Mucosa of descending colon (tissue), 3 donors: ENCODE results near the gene AMACR. TPM values are rescaled to one million over a fixed set of nuclear protein-coding genes. Genes with fewer than 3 reads are reported as not detected.

Experiments
- ATAC-seq: fragments of 200-7000 bp; cut with Tn5 transposase; one replicate; pipeline ENCODE4 v1.9.1; 2020; ENCODE audit warnings: mild to moderate bottlenecking, moderate library complexity
- DNase-seq, 3 donors: peaks; one replicate each; pipeline ENCODE4 v3.0.0-alpha.2; 2020
- H3K36me3 ChIP-seq: fragments of 200-600 bp; one replicate; pipeline ENCODE4 v1.8.0; 2021; ENCODE audit warnings: low read depth, mild to moderate bottlenecking
- H3K4me1 ChIP-seq: fragments of 200-600 bp; one replicate; pipeline ENCODE4 v1.8.0; 2021; ENCODE audit warnings: low read depth, mild to moderate bottlenecking
- H3K4me3 ChIP-seq: fragments of 200-600 bp; one replicate; pipeline ENCODE4 v1.8.0; 2021; ENCODE audit warnings: mild to moderate bottlenecking
- H3K9me3 ChIP-seq: fragments of 200-600 bp; one replicate; pipeline ENCODE4 v1.8.0; 2021; ENCODE audit warnings: mild to moderate bottlenecking
- CTCF ChIP-seq: fragments of 200-600 bp; IDR thresholded peaks from one replicate; pipeline ENCODE4 v1.8.0; 2022; ENCODE audit warnings: antibody characterized with exemption, mild to moderate bottlenecking
- intact Hi-C, 2 donors: fragments of 100-400 bp; cut with DNase I in 1 of 2; cut with micrococcal nuclease in 1 of 2; formaldehyde crosslinking; loops; one replicate each; pipeline versions ENCODE4 v1.11.0 to v1.11.1; 2022; cut with DNase I, micrococcal nuclease
- total RNA-seq, 3 donors: library from RNA; stranded (reverse); fragmentation: NEBNext Ultra II Directional in 2 of 3; extraction: Animal tissue kit (Norgen Biotek cat#: 25700) in 2 of 3; gene quantifications; one replicate each; pipeline versions ENCODE4 v1.2.1 to v1.2.4, GENCODE V29; 2021 to 2023
- donor health status: DM: no; HTN: no; CAD: no; lungs with moderate emphysema.
- donor health status: DM: no; HTN: no; CAD: no.
- donor health status: DM: no; HTN: yes; CAD: no.

Gene AMACR
- total RNA-seq, 3 donors from 2014 or later = 36.3 to 111 (median 75.3) TPM

- TF ChIP-seq CTCF = no peak
- no peaks in the 10 kb centered on the region for H3K9me3 ChIP-seq
- H3K4me1 ChIP-seq = no peaks in the 10 kb centered on the region
- H3K36me3 ChIP-seq = no peaks in the 10 kb centered on the region
- no peak for ATAC-seq
- no peak overlapping the region for H3K4me3 ChIP-seq
- intact Hi-C loops = no loop called here
- no peak for DNase-seq
Observed at GRCh38 chr5:34028349-34028748, 20.5 kb upstream of the AMACR start.

- ATAC-seq (peak; percentile 18), DNase-seq (no peak)
- Histone ChIP-seq H3K9me3 (no peaks in the 10 kb centered on the region), H3K36me3 (no peaks in the 10 kb centered on the region), H3K4me1 (no peaks in the 10 kb centered on the region), H3K4me3 (no peak overlapping the region)
- no peak for TF ChIP-seq CTCF
- intact Hi-C loops = no loop called here
Observed at GRCh38 chr5:34026089-34026761, 18.4 kb upstream of the AMACR start.

GRCh38 chr5:34022121-34022705 lies 14.4 kb upstream of the AMACR start:
- intact Hi-C loops = no loop called here
- Histone ChIP-seq H3K4me1 (no peaks in the 10 kb centered on the region), H3K36me3 (no peaks in the 10 kb centered on the region), H3K9me3 (no peaks in the 10 kb centered on the region), H3K4me3 (no peak overlapping the region)
- ATAC-seq = no peak
- no peak for DNase-seq
- TF ChIP-seq CTCF = no peak

- no peak for TF ChIP-seq CTCF
- Histone ChIP-seq H3K9me3 (no peaks in the 10 kb centered on the region), H3K4me3 (no peak overlapping the region), H3K4me1 (no peaks in the 10 kb centered on the region), H3K36me3 (no peaks in the 10 kb centered on the region)
- no peak for DNase-seq
- peak; percentile 64 for ATAC-seq
- intact Hi-C loops = no loop called here
Observed at GRCh38 chr5:34021334-34021733, 13.5 kb upstream of the AMACR start.

GRCh38 chr5:34020726-34021125 lies 12.9 kb upstream of the AMACR start:
- no peak for DNase-seq
- no peaks in the 10 kb centered on the region for H3K4me1 ChIP-seq
- H3K36me3 ChIP-seq = no peaks in the 10 kb centered on the region
- H3K4me3 ChIP-seq = no peak overlapping the region
- H3K9me3 ChIP-seq = no peaks in the 10 kb centered on the region
- no peak for TF ChIP-seq CTCF
- peak; percentile 91 for ATAC-seq
- intact Hi-C loops = no loop called here
